Right renal cortex interstitium (tissue), 3 donors: ENCODE results near the gene CPT2. TPM values are rescaled to one million over a fixed set of nuclear protein-coding genes. Genes with fewer than 3 reads are reported as not detected.
"Not testable (repeated sequence)": the region's sequence is repeated elsewhere in the genome, so short reads cannot be mapped to it uniquely, and the experiment has no call there.

Experiments used
- DNase-seq, 3 donors: peaks; one replicate each; pipeline ENCODE4 v3.0.0-alpha.2; 2013; ENCODE audit warnings: low read depth in 3 of 3, low spot score in 2 of 3
- polyA plus RNA-seq, 3 donors: library from polyadenylated mRNA; unstranded; fragments of 120-200 nt; gene quantifications; one replicate each; pipeline ENCODE4 v1.2.1, GENCODE V29; 2013; ENCODE audit not compliant: insufficient read length in 3 of 3

CPT2 gene
- polyA plus RNA-seq, 3 donors, result 28.0 to 31.3 (median 30.6) TPM

- DNase-seq, result no peak
Observed at GRCh38 chr1:53180951-53181350, 15.7 kb upstream of the CPT2 start.

DNA sequence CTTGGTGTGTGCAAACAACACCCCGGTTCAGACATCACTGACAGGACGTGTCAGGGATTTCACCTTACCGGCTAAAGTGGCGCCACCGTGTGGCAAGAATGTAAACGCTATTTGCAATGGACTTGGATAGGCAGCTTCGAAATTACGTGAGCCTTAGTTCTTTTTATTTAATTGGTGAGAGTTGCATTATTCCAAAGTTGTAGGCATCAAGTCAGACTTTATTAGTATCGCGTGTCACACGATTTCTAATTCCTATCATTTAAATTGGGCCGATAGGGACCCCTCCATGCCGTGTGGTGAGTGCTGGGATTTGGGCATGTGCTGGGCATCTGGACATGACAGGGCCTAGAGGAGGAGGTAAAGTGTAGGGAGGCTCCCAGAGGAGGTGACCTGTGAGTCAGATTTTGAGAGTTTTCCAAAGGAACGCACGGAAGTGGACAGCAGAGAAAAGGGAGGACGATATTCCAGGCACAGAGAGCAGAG lies 14.5 kb upstream of the CPT2 start:
- DNase-seq, result peak; percentile 62 to 81 (median 65)

GRCh38 chr1:53182716-53183094 lies 13.9 kb upstream of the CPT2 start:
- DNase-seq, result no peak

GRCh38 chr1:53183095-53183990 lies 13.3 kb upstream of the CPT2 start:
- DNase-seq, result no peak

- DNase-seq, result not testable (repeated sequence)
Observed at GRCh38 chr1:53185955-53186297, 10.7 kb upstream of the CPT2 start.

DNA sequence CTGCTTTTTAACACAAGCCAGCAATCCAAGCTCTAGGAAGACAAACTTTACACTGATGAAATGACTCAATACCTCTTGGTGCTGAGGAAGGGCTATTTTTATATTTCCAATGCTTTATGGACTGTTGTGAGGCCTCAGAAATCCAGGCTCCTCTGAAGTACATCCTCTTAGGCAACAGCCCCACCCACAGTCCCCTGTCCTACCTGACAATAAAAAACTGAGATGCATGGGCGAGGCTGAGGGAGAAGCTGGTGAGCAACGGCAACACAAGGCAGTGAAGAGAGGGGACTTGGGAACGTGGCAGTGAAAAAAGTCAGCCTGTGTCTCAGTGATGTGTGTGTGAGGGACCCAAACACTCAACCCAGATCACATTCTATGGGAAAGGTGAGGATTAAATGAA lies 10.1 kb upstream of the CPT2 start:
- no peak for DNase-seq

DNA sequence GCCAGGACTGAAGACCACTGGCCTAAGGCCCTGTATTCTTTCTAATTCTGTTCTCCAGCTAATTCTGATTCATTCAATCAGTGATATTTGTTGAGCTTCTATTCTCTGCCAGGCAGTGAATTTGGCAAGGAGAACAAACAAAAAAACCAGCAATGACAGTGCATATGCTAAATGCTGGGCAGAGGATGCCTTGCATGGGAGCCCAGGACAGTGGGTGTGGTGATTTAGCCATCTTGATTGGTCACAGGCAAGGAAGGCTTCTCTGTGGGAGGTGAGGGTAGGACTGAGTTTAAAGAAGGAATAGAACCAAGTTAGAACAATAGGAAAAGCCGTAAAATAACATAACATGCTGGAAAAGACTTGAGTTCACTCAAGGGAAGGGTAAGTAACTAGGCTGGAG lies 9.2 kb upstream of the CPT2 start:
- DNase-seq, result no peak

DNA sequence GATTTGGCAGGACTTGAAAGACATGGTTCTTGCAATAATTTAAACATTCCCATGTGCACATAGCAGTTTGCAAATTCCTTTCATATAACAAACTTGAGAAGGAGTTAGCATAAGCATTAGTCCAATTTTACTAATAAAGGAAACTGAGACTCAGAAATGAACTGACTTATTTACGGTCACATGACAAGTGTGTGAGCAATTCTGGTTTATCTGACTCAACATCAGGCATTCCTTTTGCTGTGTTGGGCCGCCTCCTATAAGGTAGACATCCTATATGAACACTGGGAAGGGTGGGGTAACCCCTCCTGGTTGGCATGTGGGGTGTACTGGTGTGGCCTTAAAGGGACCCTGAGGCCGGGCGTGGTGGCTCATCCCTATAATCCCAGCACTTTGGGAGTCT lies 8.5 kb upstream of the CPT2 start:
- no peak for DNase-seq

- DNase-seq, result no peak
Observed at GRCh38 chr1:53189061-53189460, 7.6 kb upstream of the CPT2 start.

GRCh38 chr1:53190210-53190611 lies 6.4 kb upstream of the CPT2 start:
- DNase-seq, result no peak

- DNase-seq, result no peak
Observed at GRCh38 chr1:53195246-53196016, 1.2 kb upstream of the CPT2 start.

DNA sequence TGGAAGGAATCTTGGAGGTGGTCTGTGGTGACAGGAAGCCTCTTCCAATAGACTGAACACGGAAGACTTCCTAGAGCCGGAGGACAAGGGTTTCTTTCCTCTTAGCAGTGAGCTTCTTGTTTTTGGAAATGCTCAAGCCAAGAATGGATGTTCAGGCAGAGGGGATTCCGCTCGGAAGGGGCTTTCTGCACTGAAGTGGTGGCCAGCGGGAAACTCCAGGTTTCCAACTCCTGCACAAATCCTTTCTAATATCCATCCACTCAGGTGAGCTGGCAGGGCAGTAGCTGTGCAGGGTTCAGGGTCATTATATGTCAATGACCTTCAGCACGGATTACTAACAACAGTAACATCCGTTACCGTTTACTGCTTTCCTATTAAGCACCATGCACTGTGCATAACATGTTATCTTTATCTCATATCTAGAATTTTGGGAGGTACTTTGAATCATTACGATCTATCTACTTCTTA lies 573 bp upstream of the CPT2 start:
- DNase-seq, result peak in 1 of 3 donors; percentile 14

DNA sequence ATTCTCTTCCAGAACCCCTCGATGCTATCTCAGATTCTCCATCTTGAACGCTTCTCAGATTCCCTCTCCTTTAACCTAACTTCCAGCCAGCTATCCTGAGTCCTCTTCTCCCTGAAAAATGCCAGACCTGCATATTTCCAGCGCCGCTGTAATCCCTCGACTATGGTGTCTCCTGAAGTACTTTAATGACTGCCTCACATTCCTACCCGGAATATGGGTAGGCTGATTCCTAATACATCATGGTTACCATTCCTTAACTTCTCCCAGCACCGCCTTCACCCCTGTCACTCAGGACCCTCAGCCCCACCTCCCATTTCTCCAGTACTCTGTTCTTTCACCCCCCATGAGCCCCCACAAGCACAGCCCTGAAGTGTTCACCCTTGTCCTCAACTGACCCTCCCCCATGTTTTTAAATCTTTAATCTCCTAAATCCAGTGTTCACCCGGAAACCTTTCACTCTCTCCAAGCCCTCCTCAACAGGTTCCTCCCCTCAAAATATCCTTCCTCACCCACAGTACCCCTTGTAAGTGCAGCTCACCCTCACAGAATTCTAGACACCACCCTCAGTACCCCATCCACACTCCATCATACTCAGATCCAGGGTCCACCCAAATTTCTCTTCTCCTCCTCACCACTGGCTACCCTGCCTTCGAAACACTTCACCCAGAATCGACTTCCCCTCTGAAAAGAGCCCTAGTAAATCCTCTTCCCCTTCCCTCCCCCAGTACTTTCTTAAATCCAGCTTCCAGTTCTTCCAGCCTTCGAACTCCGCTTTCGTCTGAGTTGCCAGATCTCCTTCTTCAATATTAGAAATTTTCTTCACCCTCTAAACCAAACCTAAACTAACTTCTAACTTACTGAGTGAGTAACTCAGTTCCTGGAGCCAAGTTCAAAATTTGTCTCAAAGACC lies 922 bp downstream of the CPT2 start:
- peak in 1 of 3 donors; percentile 5 for DNase-seq

DNA sequence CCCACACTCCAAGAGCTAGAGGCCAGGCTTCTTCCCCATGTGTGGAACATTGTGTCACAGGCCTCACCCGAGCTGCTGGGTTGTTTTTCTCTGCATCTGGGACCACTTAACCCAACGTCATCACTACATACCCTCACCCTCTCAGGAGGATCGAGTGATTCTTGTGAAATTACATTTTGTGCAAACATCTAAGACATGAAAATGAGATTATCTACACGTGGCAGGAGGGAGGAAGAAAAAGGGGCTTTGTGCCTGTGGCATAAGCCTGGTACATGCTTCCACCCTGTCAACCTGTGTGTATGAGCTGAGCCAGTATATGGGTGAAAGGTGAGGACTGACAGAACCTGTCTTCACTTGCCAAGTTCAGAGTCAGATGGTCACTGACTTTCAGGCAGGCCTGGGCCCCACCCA lies 1.6 kb downstream of the CPT2 start:
- DNase-seq, result no peak

DNA sequence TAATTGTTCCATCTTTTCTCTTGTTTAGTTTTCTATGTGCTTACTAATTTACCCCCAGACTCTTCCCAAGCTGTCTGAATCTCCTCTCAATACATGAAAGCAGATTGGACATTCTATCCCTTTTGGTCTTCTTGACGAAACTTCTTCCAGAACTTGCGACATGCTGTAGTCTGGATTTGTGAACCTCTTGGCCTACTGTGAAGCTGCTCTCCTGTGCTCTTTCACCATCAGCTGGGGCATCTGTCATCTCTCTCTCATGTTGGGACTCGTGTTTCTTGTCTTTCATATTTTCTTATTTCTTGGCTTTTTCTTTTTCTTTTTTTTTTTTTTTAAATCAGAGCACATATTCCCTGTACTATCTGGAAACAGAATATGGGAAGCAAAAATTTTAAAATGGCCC lies 6.8 kb downstream of the CPT2 start:
- no peak for DNase-seq

DNA sequence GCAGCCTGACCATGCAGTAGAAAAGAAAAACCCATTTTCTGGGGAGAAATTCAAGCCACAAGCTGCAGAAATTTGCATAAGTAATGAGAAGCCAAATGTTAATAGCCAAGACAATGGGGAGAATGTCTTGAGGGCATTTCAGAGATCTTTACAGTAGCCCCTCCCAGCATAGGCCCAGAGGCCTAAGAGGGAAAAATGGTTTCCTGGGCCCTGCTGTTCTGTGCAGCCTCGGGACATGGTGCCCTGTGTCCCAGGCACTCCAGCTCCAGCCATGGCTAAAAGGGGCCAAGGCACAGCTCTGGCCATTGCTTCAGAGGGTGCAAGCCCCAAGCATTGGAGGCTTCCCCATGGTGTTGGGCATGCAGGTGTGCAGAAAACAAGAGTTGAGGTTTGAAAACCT lies 8.9 kb downstream of the CPT2 start:
- not testable (repeated sequence) for DNase-seq

DNA sequence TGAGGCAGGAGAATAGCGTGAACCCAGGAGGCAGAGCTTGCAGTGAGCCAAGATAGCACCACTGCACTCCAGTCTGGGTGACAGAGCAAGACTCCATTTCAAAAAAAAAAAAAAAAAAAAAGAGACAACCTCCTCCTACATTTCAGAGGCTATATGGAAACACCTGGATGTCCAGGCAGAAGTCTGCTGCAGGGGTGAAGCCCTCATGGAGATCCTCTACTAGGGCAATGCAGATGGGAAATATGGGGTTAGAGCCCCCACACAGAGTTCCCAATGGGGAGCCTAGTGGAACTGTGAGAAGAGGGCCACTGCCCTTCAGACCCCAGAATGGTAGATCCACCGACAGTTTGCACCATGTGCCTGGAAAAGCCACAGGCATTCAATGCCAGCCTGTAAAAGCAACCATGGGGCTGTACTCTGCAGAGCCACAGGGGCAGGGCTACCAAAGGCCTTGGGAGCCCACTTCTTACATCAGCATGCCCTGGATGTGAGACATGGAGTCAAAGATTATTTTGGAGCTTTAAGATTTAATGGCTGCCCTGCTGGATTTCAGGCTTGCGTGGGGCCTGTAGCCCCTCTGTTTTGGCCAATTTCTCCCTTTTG lies 9.6 kb downstream of the CPT2 start:
- DNase-seq, result not testable (repeated sequence)

- DNase-seq, result no peak
Observed at GRCh38 chr1:53206735-53207379, 10.2 kb downstream of the CPT2 start.

- no peak for DNase-seq
Observed at GRCh38 chr1:53207726-53208125, 11.1 kb downstream of the CPT2 start.

DNA sequence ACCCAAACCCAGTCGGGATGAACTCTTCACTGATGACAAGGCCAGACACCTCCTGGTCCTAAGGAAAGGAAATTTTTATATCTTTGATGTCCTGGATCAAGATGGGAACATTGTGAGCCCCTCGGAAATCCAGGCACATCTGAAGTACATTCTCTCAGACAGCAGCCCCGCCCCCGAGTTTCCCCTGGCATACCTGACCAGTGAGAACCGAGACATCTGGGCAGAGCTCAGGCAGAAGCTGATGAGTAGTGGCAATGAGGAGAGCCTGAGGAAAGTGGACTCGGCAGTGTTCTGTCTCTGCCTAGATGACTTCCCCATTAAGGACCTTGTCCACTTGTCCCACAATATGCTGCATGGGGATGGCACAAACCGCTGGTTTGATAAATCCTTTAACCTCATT lies 13.7 kb downstream of the CPT2 start:
- no peak for DNase-seq
